ENCODE measurements around the gene TCF12. TPM values are rescaled to one million over a fixed set of nuclear protein-coding genes. Genes with fewer than 3 reads are reported as not detected.

Gene TCF12
- polyA plus RNA-seq, 1 donor (not counting 4 experiments of a cell fraction or from before 2014, with no cell fraction given) = 48.3 TPM

- Histone ChIP-seq H2AFZ (ENCODE audit: control insufficient read depth, low read length) (no peak overlapping the region), H3K36me3 (ENCODE audit: control insufficient read depth in 2 of 2, extremely low read depth in 1 of 2, insufficient read depth in 2 of 2, low read length in 2 of 2) (no peaks in the 10 kb centered on the region), H3K9me3 (ENCODE audit: control insufficient read depth, low read depth, low read length) (no peaks in the 10 kb centered on the region), H3K27me3 (ENCODE audit: control insufficient read depth, extremely low read depth, insufficient read depth, low read length) (no peaks in the 10 kb centered on the region), H3K79me2 (ENCODE audit: control insufficient read depth, insufficient read depth, low read length) (peaks cover 39% of the 10 kb centered on the region), H3K4me2 (ENCODE audit: control insufficient read depth, extremely low read depth, insufficient read depth, low read depth, low read length) (no peak overlapping the region), H4K20me1 (ENCODE audit: control insufficient read depth, extremely low read depth, insufficient read depth, low read length) (no peaks in the 10 kb centered on the region), H3K9me1 (ENCODE audit: control insufficient read depth, extremely low read depth, insufficient read depth, low read length) (no peaks in the 10 kb centered on the region), H3K27ac (ENCODE audit: control insufficient read depth, insufficient read depth, low read length) (no peak overlapping the region), H3K4me1 (ENCODE audit: control insufficient read depth, extremely low read depth, insufficient read depth, low read length) (peaks cover 30% of the 10 kb centered on the region), H3K9ac (ENCODE audit: control insufficient read depth, extremely low read depth, insufficient read depth, low read length) (no peak overlapping the region), H3K4me3 (ENCODE audit: control insufficient read depth in 2 of 3, extremely low read depth in 1 of 3, insufficient read depth in 2 of 3, low read depth in 1 of 3, low read length in 3 of 3) (no peak overlapping the region)
- TF ChIP-seq EZH2 (IDR thresholded peaks at IDR 0.05; ENCODE audit: low read length) (no peak), CTCF (optimal IDR thresholded peaks at IDR 0.05 in 1 of 3, IDR thresholded peaks at IDR 0.05 in 1 of 3, conservative IDR thresholded peaks at IDR 0.05 in 1 of 3; ENCODE audit: extremely low read depth in 1 of 3, insufficient read depth in 2 of 3, low read length in 3 of 3) (no peak)
- no peak for DNase-seq (ENCODE audit: low read depth, low spot score)
- dilution Hi-C loops (cut with MboI; ENCODE audit: extremely low pct_ligation_motif_present, low sequenced_read_pairs) = no loop called here
- no peak for FAIRE-seq
Observed at GRCh38 chr15:57070674-57071073, 152.2 kb downstream of the TCF12 start.

- H3K4me2 ChIP-seq (ENCODE audit: control insufficient read depth, extremely low read depth, insufficient read depth, low read depth, low read length) = no peak overlapping the region
- H3K9me3 ChIP-seq (ENCODE audit: control insufficient read depth, low read depth, low read length) = no peaks in the 10 kb centered on the region
- no peaks in the 10 kb centered on the region for H4K20me1 ChIP-seq (ENCODE audit: control insufficient read depth, extremely low read depth, insufficient read depth, low read length)
- no peaks in the 10 kb centered on the region for H3K36me3 ChIP-seq (ENCODE audit: control insufficient read depth in 2 of 2, extremely low read depth in 1 of 2, insufficient read depth in 2 of 2, low read length in 2 of 2)
- H3K27ac ChIP-seq (ENCODE audit: control insufficient read depth, insufficient read depth, low read length) = no peak overlapping the region
- H3K4me1 ChIP-seq (ENCODE audit: control insufficient read depth, extremely low read depth, insufficient read depth, low read length) = no peaks in the 10 kb centered on the region
- H3K4me3 ChIP-seq (ENCODE audit: control insufficient read depth in 2 of 3, extremely low read depth in 1 of 3, insufficient read depth in 2 of 3, low read depth in 1 of 3, low read length in 3 of 3) = no peak overlapping the region
- no peak for TF ChIP-seq EZH2 (IDR thresholded peaks at IDR 0.05; ENCODE audit: low read length)
- no peak for TF ChIP-seq CTCF (optimal IDR thresholded peaks at IDR 0.05 in 1 of 3, IDR thresholded peaks at IDR 0.05 in 1 of 3, conservative IDR thresholded peaks at IDR 0.05 in 1 of 3; ENCODE audit: extremely low read depth in 1 of 3, insufficient read depth in 2 of 3, low read length in 3 of 3)
- peaks cover 37% of the 10 kb centered on the region for H3K79me2 ChIP-seq (ENCODE audit: control insufficient read depth, insufficient read depth, low read length)
- dilution Hi-C loops (cut with MboI; ENCODE audit: extremely low pct_ligation_motif_present, low sequenced_read_pairs) = no loop called here
- DNase-seq (ENCODE audit: low read depth, low spot score) (no peak), FAIRE-seq (no peak)
- H2AFZ ChIP-seq (ENCODE audit: control insufficient read depth, low read length) = no peak overlapping the region
- H3K9me1 ChIP-seq (ENCODE audit: control insufficient read depth, extremely low read depth, insufficient read depth, low read length) = no peaks in the 10 kb centered on the region
- no peak overlapping the region for H3K9ac ChIP-seq (ENCODE audit: control insufficient read depth, extremely low read depth, insufficient read depth, low read length)
- H3K27me3 ChIP-seq (ENCODE audit: control insufficient read depth, extremely low read depth, insufficient read depth, low read length) = no peaks in the 10 kb centered on the region
Observed at GRCh38 chr15:57079446-57079845, 161.0 kb downstream of the TCF12 start.

Data from keratinocyte (primary cell).